Epithelial cell of esophagus (primary cell): ENCODE measurements around the gene TBC1D26.
A peak's percentile ranks its signal among the peaks of the same experiment; 100 is the strongest.
"Not testable (repeated sequence)": the region's sequence is repeated elsewhere in the genome, so short reads cannot be mapped to it uniquely, and the experiment has no call there.

Experiments
- DNase-seq: peaks from one replicate; pipeline ENCODE4 v3.0.0; 2010; ENCODE audit warnings: low read depth
- H3K4me3 ChIP-seq: 2 replicates; pipeline ENCODE4 v1.5.1; 2011; ENCODE audit warnings: mild to moderate bottlenecking, low read length, control low read depth
- TF ChIP-seq, protein P1 (sequence below): IDR thresholded peaks from 2 replicates; pipeline ENCODE4 v1.5.1; 2011; ENCODE audit warnings: low read depth, mild to moderate bottlenecking, low read length, control low read depth, inconsistent platforms; ENCODE audit not compliant: insufficient read depth; ENCODE audit errors: missing control alignments

The TBC1D26 gene

DNA sequence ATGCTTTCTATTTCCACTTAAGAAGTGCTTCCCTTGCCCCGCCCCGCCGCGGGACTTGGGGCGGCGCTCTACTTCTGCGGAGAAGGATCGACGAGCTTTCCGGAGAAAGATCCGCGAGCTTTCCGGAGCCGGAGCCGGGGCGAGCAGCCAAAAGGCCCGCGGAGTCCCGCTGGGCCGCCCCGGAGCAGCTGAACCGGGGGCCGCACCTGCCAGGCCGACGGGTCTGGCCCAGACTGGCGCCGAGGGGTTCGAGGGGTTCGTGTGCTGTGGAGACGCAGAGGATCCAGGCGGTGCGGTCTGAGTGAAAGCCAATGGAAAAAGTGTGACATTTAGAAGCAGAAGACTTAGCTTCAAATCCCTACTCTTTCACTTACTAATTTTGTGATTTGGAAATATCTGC, 50.8 kb downstream of the TBC1D26 start:
- TF ChIP-seq, protein P1, sequence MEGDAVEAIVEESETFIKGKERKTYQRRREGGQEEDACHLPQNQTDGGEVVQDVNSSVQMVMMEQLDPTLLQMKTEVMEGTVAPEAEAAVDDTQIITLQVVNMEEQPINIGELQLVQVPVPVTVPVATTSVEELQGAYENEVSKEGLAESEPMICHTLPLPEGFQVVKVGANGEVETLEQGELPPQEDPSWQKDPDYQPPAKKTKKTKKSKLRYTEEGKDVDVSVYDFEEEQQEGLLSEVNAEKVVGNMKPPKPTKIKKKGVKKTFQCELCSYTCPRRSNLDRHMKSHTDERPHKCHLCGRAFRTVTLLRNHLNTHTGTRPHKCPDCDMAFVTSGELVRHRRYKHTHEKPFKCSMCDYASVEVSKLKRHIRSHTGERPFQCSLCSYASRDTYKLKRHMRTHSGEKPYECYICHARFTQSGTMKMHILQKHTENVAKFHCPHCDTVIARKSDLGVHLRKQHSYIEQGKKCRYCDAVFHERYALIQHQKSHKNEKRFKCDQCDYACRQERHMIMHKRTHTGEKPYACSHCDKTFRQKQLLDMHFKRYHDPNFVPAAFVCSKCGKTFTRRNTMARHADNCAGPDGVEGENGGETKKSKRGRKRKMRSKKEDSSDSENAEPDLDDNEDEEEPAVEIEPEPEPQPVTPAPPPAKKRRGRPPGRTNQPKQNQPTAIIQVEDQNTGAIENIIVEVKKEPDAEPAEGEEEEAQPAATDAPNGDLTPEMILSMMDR = no peak
- peak; percentile 34 for DNase-seq
- peak overlapping the region; percentile 16 for H3K4me3 ChIP-seq

DNA sequence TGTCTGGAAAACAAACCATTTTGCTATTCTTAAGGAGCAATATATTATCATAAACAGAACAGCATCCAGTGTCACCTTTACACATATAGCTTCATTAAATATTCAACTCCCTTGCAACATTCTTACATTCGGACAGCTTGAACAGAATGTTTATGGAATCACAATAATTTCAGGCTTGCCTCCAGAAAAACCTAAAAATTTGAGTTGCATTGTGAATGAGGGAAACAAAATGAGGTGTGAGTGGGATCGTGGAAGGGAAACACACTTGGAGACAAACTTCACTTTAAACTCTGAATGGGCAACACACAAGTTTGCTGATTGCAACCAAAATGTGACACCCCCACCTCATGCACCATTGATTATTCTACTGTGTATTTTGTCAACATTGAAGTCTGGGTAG, 51.4 kb downstream of the TBC1D26 start:
- TF ChIP-seq, protein P1 = no peak
- DNase-seq = no peak
- no peak overlapping the region for H3K4me3 ChIP-seq

DNA sequence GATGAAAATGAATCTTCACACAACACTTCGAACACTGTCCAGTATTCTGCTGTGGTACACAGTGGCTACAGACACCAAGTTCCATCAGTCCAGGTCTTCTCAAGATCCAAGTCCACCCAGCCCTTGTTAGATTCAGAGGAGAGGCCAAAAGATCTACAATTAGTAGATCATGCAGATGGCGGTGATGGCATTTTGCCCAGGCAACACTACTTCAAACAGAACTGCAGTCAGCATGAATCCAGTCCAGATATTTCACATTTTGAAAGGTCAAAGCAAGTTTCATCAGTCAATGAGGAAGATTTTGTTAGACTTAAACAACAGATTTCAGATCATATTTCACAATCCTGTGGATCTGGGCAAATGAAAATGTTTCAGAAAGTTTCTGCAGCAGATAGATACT, 52.3 kb downstream of the TBC1D26 start:
- not testable (repeated sequence) for H3K4me3 ChIP-seq, DNase-seq

DNA sequence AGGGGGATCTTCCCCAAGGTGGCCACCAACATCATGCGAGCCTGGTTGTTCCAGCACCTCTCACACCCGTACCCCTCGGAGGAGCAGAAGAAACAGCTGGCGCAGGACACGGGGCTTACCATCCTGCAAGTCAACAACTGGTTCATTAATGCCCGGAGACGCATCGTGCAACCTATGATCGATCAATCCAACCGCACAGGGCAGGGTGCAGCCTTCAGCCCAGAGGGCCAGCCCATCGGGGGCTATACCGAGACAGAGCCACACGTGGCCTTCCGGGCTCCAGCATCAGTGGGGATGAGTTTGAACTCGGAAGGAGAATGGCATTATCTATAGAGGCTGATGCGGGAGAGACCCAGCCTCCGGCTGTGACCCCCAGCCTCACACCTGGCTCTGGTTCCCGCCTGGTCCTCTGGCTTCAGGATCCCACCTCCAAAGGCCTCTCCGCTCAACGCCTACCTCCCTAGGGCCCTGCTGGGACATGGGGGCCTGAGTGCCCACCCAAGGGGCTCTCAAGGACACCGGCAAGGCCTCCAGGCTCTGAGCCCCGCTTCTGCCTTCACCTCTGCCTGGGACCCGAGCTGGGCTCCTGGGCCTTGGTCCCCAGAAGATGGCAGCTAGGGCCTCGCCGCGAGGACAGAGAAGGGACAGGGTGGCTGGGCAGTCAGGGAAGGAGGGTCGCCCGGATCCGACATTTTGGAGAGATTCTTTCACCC, 55.4 kb downstream of the TBC1D26 start:
- H3K4me3 ChIP-seq, DNase-seq: not testable (repeated sequence)

DNA sequence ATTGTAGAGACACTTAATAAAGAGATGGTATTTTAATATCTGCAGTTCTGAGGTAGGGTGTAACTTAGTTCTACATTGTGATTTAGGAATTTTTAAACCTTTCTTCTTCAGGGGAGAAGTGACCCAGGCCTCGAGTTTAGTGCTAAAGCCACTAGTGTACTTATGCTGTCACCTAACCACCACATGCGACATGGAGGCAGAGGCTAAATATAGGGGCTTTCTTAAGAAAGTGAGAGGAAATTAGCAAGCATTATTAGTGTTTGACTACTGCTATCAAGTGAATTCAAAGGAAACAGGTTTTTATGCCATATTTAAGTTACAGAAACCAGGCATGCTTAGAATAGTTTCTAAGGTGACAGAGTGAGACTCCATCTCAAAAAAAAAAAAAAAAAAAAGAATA, 56.3 kb downstream of the TBC1D26 start:
- DNase-seq = not testable (repeated sequence)

More for the DNA sequence above, 56.3 kb downstream of the TBC1D26 start:
- not testable (repeated sequence) for H3K4me3 ChIP-seq
